ENCODE data around the gene KIAA0040. TPM values are rescaled to one million over a fixed set of nuclear protein-coding genes. Genes with fewer than 3 reads are reported as not detected.

Gene KIAA0040
- total and polyA plus RNA-seq, 2 donors (not counting 3 experiments of a cell fraction or from before 2014, with no cell fraction given) = 8.3 to 10.9 TPM

DNA sequence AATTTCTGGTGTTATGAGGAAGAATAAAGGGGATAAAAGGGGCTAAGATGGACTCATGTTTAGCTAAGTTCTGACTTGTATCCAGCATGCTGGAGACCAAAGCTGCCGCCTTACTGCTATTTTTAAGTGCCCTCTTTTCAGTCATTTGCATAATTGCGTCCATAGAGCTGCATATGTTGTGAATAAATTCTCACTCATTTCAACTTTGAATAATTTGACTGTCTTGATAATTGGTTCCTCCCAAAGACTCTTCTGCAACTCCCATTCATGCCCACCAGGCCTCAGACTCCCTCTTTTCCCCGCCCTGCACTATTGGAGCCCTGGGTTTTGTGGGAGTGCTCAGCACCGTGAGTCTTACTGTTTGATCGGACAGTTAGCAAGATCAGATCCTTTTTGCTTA, 45.0 kb downstream of the KIAA0040 start:
- Histone ChIP-seq H3K79me2 (ENCODE audit: control insufficient read depth, insufficient read depth, low read length) (no peaks in the 10 kb centered on the region), H3K9ac (replicated peaks; ENCODE audit: extremely low read depth, insufficient read depth, low read length) (no peak overlapping the region), H2AFZ (ENCODE audit: low read depth, low read length) (no peak overlapping the region), H3K36me3 (ENCODE audit: control insufficient read depth in 2 of 2, extremely low read depth in 1 of 2, insufficient read depth in 2 of 2, low read length in 2 of 2) (no peaks in the 10 kb centered on the region), H3K27ac (ENCODE audit: insufficient read depth, low read depth, low read length) (no peak overlapping the region), H3K9me3 (replicated peaks; ENCODE audit: control insufficient read depth, insufficient read depth, low read length) (no peaks in the 10 kb centered on the region), H4K20me1 (replicated peaks; ENCODE audit: control insufficient read depth, extremely low read depth, insufficient read depth, low read length) (no peaks in the 10 kb centered on the region), H3K4me2 (ENCODE audit: insufficient read depth, low read length) (no peak overlapping the region), H3K4me3 (replicated peaks in 1 of 3; ENCODE audit: insufficient read depth in 1 of 3, low read depth in 1 of 3, low read length in 3 of 3) (no peak overlapping the region), H3K9me1 (replicated peaks; ENCODE audit: control insufficient read depth, extremely low read depth, insufficient read depth, low read length) (no peaks in the 10 kb centered on the region), H3K4me1 (ENCODE audit: control insufficient read depth, extremely low read depth, insufficient read depth, low read length) (no peaks in the 10 kb centered on the region), H3K27me3 (ENCODE audit: control insufficient read depth in 2 of 2, insufficient read depth in 2 of 2, low read length in 2 of 2) (peaks cover 0 to 14% of the 10 kb centered on the region in 2 experiments)
- TF ChIP-seq, protein P1, sequence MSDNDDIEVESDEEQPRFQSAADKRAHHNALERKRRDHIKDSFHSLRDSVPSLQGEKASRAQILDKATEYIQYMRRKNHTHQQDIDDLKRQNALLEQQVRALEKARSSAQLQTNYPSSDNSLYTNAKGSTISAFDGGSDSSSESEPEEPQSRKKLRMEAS (IDR thresholded peaks at IDR 0.05; ENCODE audit: insufficient read depth, insufficient read length) = no peak
- TF ChIP-seq FOS (IDR thresholded peaks at IDR 0.05; ENCODE audit: borderline replicate concordance, insufficient read depth, low read length) (no peak), JUN (IDR thresholded peaks at IDR 0.05; ENCODE audit: borderline replicate concordance, insufficient read depth, insufficient read length, low read depth) (no peak), GATA2 (IDR thresholded peaks at IDR 0.05; ENCODE audit: insufficient read depth, insufficient read length, low read depth, low read length) (no peak), MYC (IDR thresholded peaks at IDR 0.05; ENCODE audit: low read depth, low read length) (no peak), POLR2AphosphoS5 (IDR thresholded peaks at IDR 0.05; ENCODE audit: insufficient read depth, low read depth, low read length) (no peak), EZH2 (IDR thresholded peaks at IDR 0.05; ENCODE audit: borderline replicate concordance, low read depth, low read length, severe bottlenecking) (no peak), POLR2A (IDR thresholded peaks at IDR 0.05; ENCODE audit: low read depth, low read length) (no peak)
- TF ChIP-seq, protein P2, sequence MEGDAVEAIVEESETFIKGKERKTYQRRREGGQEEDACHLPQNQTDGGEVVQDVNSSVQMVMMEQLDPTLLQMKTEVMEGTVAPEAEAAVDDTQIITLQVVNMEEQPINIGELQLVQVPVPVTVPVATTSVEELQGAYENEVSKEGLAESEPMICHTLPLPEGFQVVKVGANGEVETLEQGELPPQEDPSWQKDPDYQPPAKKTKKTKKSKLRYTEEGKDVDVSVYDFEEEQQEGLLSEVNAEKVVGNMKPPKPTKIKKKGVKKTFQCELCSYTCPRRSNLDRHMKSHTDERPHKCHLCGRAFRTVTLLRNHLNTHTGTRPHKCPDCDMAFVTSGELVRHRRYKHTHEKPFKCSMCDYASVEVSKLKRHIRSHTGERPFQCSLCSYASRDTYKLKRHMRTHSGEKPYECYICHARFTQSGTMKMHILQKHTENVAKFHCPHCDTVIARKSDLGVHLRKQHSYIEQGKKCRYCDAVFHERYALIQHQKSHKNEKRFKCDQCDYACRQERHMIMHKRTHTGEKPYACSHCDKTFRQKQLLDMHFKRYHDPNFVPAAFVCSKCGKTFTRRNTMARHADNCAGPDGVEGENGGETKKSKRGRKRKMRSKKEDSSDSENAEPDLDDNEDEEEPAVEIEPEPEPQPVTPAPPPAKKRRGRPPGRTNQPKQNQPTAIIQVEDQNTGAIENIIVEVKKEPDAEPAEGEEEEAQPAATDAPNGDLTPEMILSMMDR (IDR thresholded peaks at IDR 0.05; ENCODE audit: extremely low read depth in 1 of 2, insufficient read depth in 1 of 2, low read depth in 1 of 2, low read length in 2 of 2) = no peak
- intact Hi-C loops (cut with micrococcal nuclease) = loop anchor here (5.0 kb wide), 1 partner anchor 375 kb away; no protein-coding TSS in a partner anchor
- ChIA-PET CTCF (interaction anchor here (0.8 to 5.8 kb wide), 16 partner anchors 8 to 1733 kb away, joined by 3 to 92 read pairs (median 12); no protein-coding TSS in a partner anchor), POLR2A (no interaction called here)
- dilution Hi-C loops (cut with MboI; ENCODE audit: extremely low pct_ligation_motif_present, low sequenced_read_pairs) = no loop called here
- no TSS peak for BruUV-seq (replicated peaks)
- FAIRE-seq (no peak), DNase-seq (ENCODE audit: low read depth, low spot score) (no peak)

Measured in endothelial cell of umbilical vein (primary cell).